GM23248 (cell line): ENCODE data around the gene SSR1.

Experiments
- EZH2 ChIP-seq: fragments of 200-600 bp; sonication (generic); IDR thresholded peaks from 2 replicates; pipeline ENCODE4 v1.6.1; 2018; ENCODE audit warnings: antibody characterized with exemption, mild to moderate bottlenecking; ENCODE audit not compliant: insufficient read depth, poor library complexity, severe bottlenecking
- EZH2phosphoT487 ChIP-seq: fragments of 200-600 bp; sonication (generic); IDR thresholded peaks from 2 replicates; pipeline ENCODE4 v1.6.1; 2018; ENCODE audit warnings: antibody characterized with exemption, moderate library complexity, mild to moderate bottlenecking, low read depth; ENCODE audit not compliant: insufficient read depth

- TF ChIP-seq EZH2 (no peak), EZH2phosphoT487 (no peak)
Observed at GRCh38 chr6:7307533-7307932, 5.5 kb downstream of the SSR1 start.
